IMR-90 (cell line): Measurements from ENCODE around the gene IGFBP7. TPM values are rescaled to one million over a fixed set of nuclear protein-coding genes. Genes with fewer than 3 reads are reported as not detected.

ENCODE experiments used
- ATAC-seq: fragments of 200-7000 bp; cut with Tn5 transposase; 2 replicates; pipeline ENCODE4 v1.9.1; 2020; ENCODE audit warnings: low read depth, mild to moderate bottlenecking, moderate library complexity
- BruUV-seq: library from RNA; stranded (reverse); fragments of 400-500 nt; replicated peaks from 2 replicates; lab custom pipeline; 2021; lab: Mats Ljungman, UMichigan
- CTCF ChIA-PET: fragments of 300-600 bp; formaldehyde crosslinking; extraction: SDS; loops from one replicate; lab custom pipeline; 2021; ENCODE audit warnings: antibody characterized with exemption; lab: Yijun Ruan, JAX
- POLR2A ChIA-PET: fragments of 300-600 bp; sonication (Branson Sonifier 250); formaldehyde crosslinking; loops from one replicate; lab custom pipeline; 2022; ENCODE audit warnings: antibody characterized with exemption; ENCODE audit not compliant: unreplicated experiment; lab: Charles Lee
- DNase-seq: peaks from one replicate; pipeline ENCODE4 v3.0.0; 2013
- H2AFZ ChIP-seq: replicated peaks from 2 replicates; pipeline ENCODE3; 2013; ENCODE audit warnings: low read length, mild to moderate bottlenecking; ENCODE audit not compliant: poor library complexity
- H2AK5ac ChIP-seq: 2 replicates; pipeline ENCODE4 v1.6.1; 2013; ENCODE audit warnings: low read depth, low read length, inconsistent platforms
- H2AK9ac ChIP-seq: replicated peaks from 2 replicates; pipeline ENCODE3; 2013; ENCODE audit warnings: mild to moderate bottlenecking, low read depth, low read length, moderate library complexity; ENCODE audit not compliant: poor library complexity
- H2BK120ac ChIP-seq: 2 replicates; pipeline ENCODE4 v1.6.1; 2013; ENCODE audit warnings: low read depth, low read length, inconsistent platforms
- H2BK15ac ChIP-seq: 3 replicates; pipeline ENCODE4 v1.6.1; 2013; ENCODE audit warnings: low read depth, low read length, inconsistent platforms
- H2BK20ac ChIP-seq: 2 replicates; pipeline ENCODE4 v1.6.1; 2013; ENCODE audit warnings: low read depth, mild to moderate bottlenecking, inconsistent platforms, low read length, moderate library complexity
- H2BK5ac ChIP-seq: 2 replicates; pipeline ENCODE4 v1.6.1; 2013; ENCODE audit warnings: mild to moderate bottlenecking, low read depth, low read length, inconsistent platforms; ENCODE audit not compliant: poor library complexity, severe bottlenecking
- H3K14ac ChIP-seq: replicated peaks from 2 replicates; pipeline ENCODE4 v1.6.1; 2013; ENCODE audit warnings: low read depth, low read length, inconsistent platforms
- H3K18ac ChIP-seq: 2 replicates; pipeline ENCODE4 v1.6.1; 2013; ENCODE audit warnings: low read depth, low read length, control low read depth
- H3K23ac ChIP-seq: 2 replicates; pipeline ENCODE4 v1.6.1; 2013; ENCODE audit warnings: low read depth, low read length, inconsistent platforms
- H3K27ac ChIP-seq: 2 replicates; pipeline ENCODE4 v1.5.1; 2013; ENCODE audit warnings: mild to moderate bottlenecking, control low read depth, low read length; ENCODE audit not compliant: insufficient read depth
- H3K27me3 ChIP-seq: 2 replicates; pipeline ENCODE4 v1.6.1; 2013; ENCODE audit warnings: low read length; ENCODE audit not compliant: control insufficient read depth, insufficient read depth
- H3K36me3 ChIP-seq: 2 replicates; pipeline ENCODE4 v1.6.1; 2013; ENCODE audit warnings: low read length, mixed read lengths; ENCODE audit not compliant: control insufficient read depth, insufficient read depth
- H3K4ac ChIP-seq: 2 replicates; pipeline ENCODE4 v1.6.1; 2013; ENCODE audit warnings: low read depth, low read length, inconsistent platforms
- H3K4me1 ChIP-seq: 2 replicates; pipeline ENCODE4 v1.6.1; 2013; ENCODE audit warnings: low read length, mixed read lengths; ENCODE audit not compliant: control insufficient read depth, insufficient read depth
- H3K4me2 ChIP-seq: 2 replicates; pipeline ENCODE4 v1.6.1; 2013; ENCODE audit warnings: low read depth, mild to moderate bottlenecking, control low read depth, low read length, moderate library complexity
- H3K4me3 ChIP-seq: 2 replicates; pipeline ENCODE4 v1.5.1; 2013; ENCODE audit warnings: low read depth, mild to moderate bottlenecking, control low read depth, low read length, moderate library complexity; ENCODE audit not compliant: insufficient read depth
- H3K56ac ChIP-seq: 2 replicates; pipeline ENCODE4 v1.6.1; 2013; ENCODE audit warnings: low read length, inconsistent platforms; ENCODE audit not compliant: insufficient read depth; ENCODE audit errors: extremely low read depth
- H3K79me1 ChIP-seq, 2 experiments: 2 replicates each; pipeline ENCODE4 v1.6.1; 2013; ENCODE audit warnings: low read length in 2 of 2, inconsistent platforms in 1 of 2, low read depth in 1 of 2
- H3K9ac ChIP-seq: 2 replicates; pipeline ENCODE4 v1.6.1; 2013; ENCODE audit warnings: low read depth, low read length, control low read depth
- H3K9me1 ChIP-seq: 2 replicates; pipeline ENCODE4 v1.6.1; 2013; ENCODE audit warnings: low read length, inconsistent platforms; ENCODE audit not compliant: insufficient read depth
- H3K9me3 ChIP-seq: 2 replicates; pipeline ENCODE4 v1.6.1; 2013; ENCODE audit warnings: low read length; ENCODE audit not compliant: control insufficient read depth, insufficient read depth
- H4K20me1 ChIP-seq: 2 replicates; pipeline ENCODE4 v1.6.1; 2013; ENCODE audit warnings: low read length, inconsistent platforms; ENCODE audit not compliant: insufficient read depth
- H4K5ac ChIP-seq: 2 replicates; pipeline ENCODE4 v1.6.1; 2013; ENCODE audit warnings: mild to moderate bottlenecking, low read depth, low read length, control low read depth
- H4K8ac ChIP-seq, 2 experiments: 2 replicates each; pipeline ENCODE4 v1.6.1; 2013; ENCODE audit warnings: low read depth in 2 of 2, low read length in 2 of 2, control low read depth in 1 of 2, inconsistent platforms in 1 of 2
- H4K91ac ChIP-seq: 2 replicates; pipeline ENCODE4 v1.6.1; 2013; ENCODE audit warnings: low read depth, low read length, inconsistent platforms; ENCODE audit not compliant: insufficient read depth
- RFX5 ChIP-seq: IDR thresholded peaks from 2 replicates; pipeline ENCODE4 v1.8.0; 2012; ENCODE audit warnings: low read depth, mild to moderate bottlenecking, low read length, moderate library complexity
- WGBS, 2 experiments: methylation state at CpG; one replicate each; pipeline versions ENCODE4 v1.1.5 to v1.1.7; 2013; ENCODE audit warnings: missing lambda C conversion rate in 2 of 2; ENCODE audit not compliant: insufficient read length in 1 of 2; ENCODE audit errors: extremely low coverage in 2 of 2; 5-methylcytosine and 5-hydroxymethylcytosine counted together
- dilution Hi-C: fragments of 300-500 bp; cut with HindIII; formaldehyde crosslinking; loops from one replicate; pipeline ENCODE4 v1.14.3; 2018; ENCODE audit warnings: low sequenced_read_pairs; ENCODE audit not compliant: unreplicated experiment
- in situ Hi-C: fragments of 300-500 bp; cut with MboI; formaldehyde crosslinking; loops from 3 replicates; pipeline ENCODE4 v1.14.3; 2019; ENCODE audit warnings: low sequenced_read_pairs, inconsistent platforms, mixed read lengths
- intact Hi-C: fragments of 100-400 bp; cut with micrococcal nuclease; formaldehyde crosslinking; loops from 2 replicates; pipeline ENCODE4 v1.10.0; 2022
- polyA plus RNA-seq, 3 experiments: library from polyadenylated mRNA; depleted of rRNA; stranded (reverse); fragments of >200 nt; gene quantifications; 2 replicates each; pipeline ENCODE4 v1.2.3, GENCODE V29; 2012; ENCODE audit warnings: low replicate concordance in 1 of 3
- total RNA-seq: library from RNA; depleted of rRNA; stranded (reverse); fragments of >200 nt; gene quantifications from 2 replicates; pipeline ENCODE4 v1.2.3, GENCODE V29; 2012

Gene IGFBP7
- total and polyA plus RNA-seq, 2 of the 4 experiments (the other 2 are of a cell fraction), result 33.2 to 267 TPM

GRCh38 chr4:57013543-57014120 is 96.6 kb downstream of the IGFBP7 start:
- POLR2A ChIA-PET, result no interaction called here
- Histone ChIP-seq H3K14ac (no peak overlapping the region), H3K23ac (no peak overlapping the region), H3K4ac (no peak overlapping the region), H3K27me3 (no peaks in the 10 kb centered on the region), H2BK5ac (no peak overlapping the region), H2BK15ac (no peak overlapping the region), H3K36me3 (peaks cover 46% of the 10 kb centered on the region), H2AK5ac (no peak overlapping the region), H3K9me1 (peaks cover 4% of the 10 kb centered on the region), H3K4me1 (peaks cover 1% of the 10 kb centered on the region; the same call in 1 of the 2 replicates), H3K9ac (no peak overlapping the region), H3K4me3 (no peak overlapping the region), H4K5ac (no peak overlapping the region), H3K9me3 (no peaks in the 10 kb centered on the region), H2BK20ac (no peak overlapping the region), H4K20me1 (peaks cover 9% of the 10 kb centered on the region; the same call in 1 of the 2 replicates), H2BK120ac (no peak overlapping the region), H3K18ac (no peak overlapping the region), H3K4me2 (no peak overlapping the region), H2AFZ (no peak overlapping the region), H4K91ac (no peak overlapping the region), H3K79me1 (peaks cover 17 to 35% of the 10 kb centered on the region in 2 experiments), H2AK9ac (peak overlapping the region; percentile 23), H4K8ac (no peak overlapping the region; a peak in 1 of 4 replicates), H3K27ac (no peak overlapping the region), H3K56ac (no peak overlapping the region)
- intact Hi-C loops (no loop called here), in situ Hi-C loops (no loop called here), dilution Hi-C loops (no loop called here)
- no CpG with 5 or more reads among the region's 4 CpGs for WGBS, 2 experiments
- ATAC-seq, result peak; percentile 61
- CTCF ChIA-PET, result no interaction called here
- peak; percentile 29 for DNase-seq
- no peak for TF ChIP-seq RFX5
- BruUV-seq, result no TSS peak
